GM23338 (cell line): Measurements from ENCODE around the gene B3GAT3. TPM values are rescaled to one million over a fixed set of nuclear protein-coding genes. Genes with fewer than 3 reads are reported as not detected.

Experiments used
- ATAC-seq: fragments of 200-7000 bp; cut with Tn5 transposase; 3 replicates; pipeline ENCODE4 v1.9.1; 2020
- DNase-seq: peaks from one replicate; pipeline ENCODE4 v3.0.0-alpha.2; 2015; ENCODE audit warnings: low spot score
- H2AFZ ChIP-seq: fragments of 200-600 bp; sonication (generic); 2 replicates; pipeline ENCODE4 v1.8.0; 2016; ENCODE audit warnings: antibody characterized with exemption, mild to moderate bottlenecking, moderate library complexity
- H3F3A ChIP-seq: fragments of 200-600 bp; sonication (generic); replicated peaks from 2 replicates; pipeline ENCODE4 v1.8.0; 2017; ENCODE audit warnings: antibody characterized with exemption, mixed run types, low read depth
- H3K27ac ChIP-seq: fragments of 200-600 bp; sonication (generic); 2 replicates; pipeline ENCODE4 v1.6.1; 2016; ENCODE audit warnings: low read depth
- H3K27me3 ChIP-seq: fragments of 200-600 bp; sonication (generic); 2 replicates; pipeline ENCODE4 v1.8.0; 2016; ENCODE audit warnings: mild to moderate bottlenecking, mixed run types, moderate library complexity; ENCODE audit not compliant: insufficient read depth
- H3K36me3 ChIP-seq: fragments of 200-600 bp; sonication (generic); 2 replicates; pipeline ENCODE4 v1.8.0; 2016; ENCODE audit warnings: mild to moderate bottlenecking; ENCODE audit not compliant: insufficient read depth
- H3K4me1 ChIP-seq: fragments of 200-600 bp; sonication (generic); 2 replicates; pipeline ENCODE4 v1.8.0; 2016; ENCODE audit warnings: mild to moderate bottlenecking, moderate library complexity; ENCODE audit not compliant: insufficient read depth
- H3K4me2 ChIP-seq: fragments of 200-600 bp; sonication (generic); 2 replicates; pipeline ENCODE4 v1.7.1; 2017; ENCODE audit warnings: mixed run types
- H3K4me3 ChIP-seq: fragments of 200-600 bp; sonication (generic); 2 replicates; pipeline ENCODE4 v1.6.1; 2016; ENCODE audit warnings: mixed run types
- H3K79me2 ChIP-seq: fragments of 200-600 bp; sonication (generic); replicated peaks from 2 replicates; pipeline ENCODE4 v1.8.0; 2017; ENCODE audit warnings: mild to moderate bottlenecking; ENCODE audit not compliant: insufficient read depth
- H3K9me2 ChIP-seq: fragments of 200-600 bp; sonication (generic); 2 replicates; pipeline ENCODE4 v1.8.0; 2017; ENCODE audit not compliant: insufficient read depth
- H4K20me1 ChIP-seq: fragments of 200-600 bp; sonication (generic); replicated peaks from 2 replicates; pipeline ENCODE4 v1.8.0; 2017; ENCODE audit warnings: mild to moderate bottlenecking; ENCODE audit not compliant: insufficient read depth
- H3K27ac Mint-ChIP-seq: 2 replicates; pipeline ENCODE4 v1.8.0; 2020; ENCODE audit warnings: inconsistent platforms, mild to moderate bottlenecking, moderate library complexity, mixed read lengths
- H3K27me3 Mint-ChIP-seq: 3 replicates; pipeline ENCODE4 v1.8.0; 2022; ENCODE audit warnings: low read depth, mild to moderate bottlenecking, moderate library complexity, mixed read lengths, inconsistent platforms; ENCODE audit not compliant: insufficient read depth, poor library complexity
- H3K36me3 Mint-ChIP-seq: 3 replicates; pipeline ENCODE4 v1.8.0; 2021; ENCODE audit warnings: low read depth, mild to moderate bottlenecking, inconsistent platforms, moderate library complexity, mixed read lengths
- H3K4me1 Mint-ChIP-seq: 3 replicates; pipeline ENCODE4 v1.8.0; 2020; ENCODE audit warnings: mild to moderate bottlenecking, inconsistent platforms, mixed read lengths
- H3K4me3 Mint-ChIP-seq: 3 replicates; pipeline ENCODE4 v1.8.0; 2021; ENCODE audit warnings: moderate library complexity, mild to moderate bottlenecking, inconsistent platforms, mixed read lengths
- H3K9me3 Mint-ChIP-seq: 3 replicates; pipeline ENCODE4 v1.8.0; 2020; ENCODE audit warnings: moderate library complexity, mild to moderate bottlenecking, inconsistent platforms, mixed read lengths
- CREB1 ChIP-seq: fragments of 250-450 bp; sonication (Bioruptor Pico); IDR thresholded peaks from 2 replicates; pipeline ENCODE4 v1.5.0; 2020; ENCODE audit warnings: low read depth, mild to moderate bottlenecking, moderate library complexity
- ETS1 ChIP-seq: IDR thresholded peaks from 2 replicates; pipeline ENCODE4 v1.6.1; 2016; ENCODE audit warnings: antibody characterized with exemption
- EZH2 ChIP-seq: fragments of 200-600 bp; sonication (generic); IDR thresholded peaks from one replicate; pipeline ENCODE4 v1.8.0; 2017; ENCODE audit warnings: antibody characterized with exemption, mild to moderate bottlenecking, low read depth; ENCODE audit not compliant: unreplicated experiment
- EZH2phosphoT487 ChIP-seq: fragments of 200-600 bp; sonication (generic); IDR thresholded peaks from one replicate; pipeline ENCODE4 v1.8.1; 2018; ENCODE audit warnings: antibody characterized with exemption; ENCODE audit not compliant: unreplicated experiment
- JUNB ChIP-seq: IDR thresholded peaks from one replicate; pipeline ENCODE4 v1.6.1; 2016; ENCODE audit warnings: antibody characterized with exemption; ENCODE audit not compliant: unreplicated experiment
- NANOG ChIP-seq: IDR thresholded peaks from 2 replicates; pipeline ENCODE4 v1.6.1; 2016; ENCODE audit warnings: antibody characterized with exemption, borderline replicate concordance
- POLR2AphosphoS5 ChIP-seq: IDR thresholded peaks from 2 replicates; pipeline ENCODE4 v1.6.1; 2016; ENCODE audit warnings: antibody characterized with exemption, low read depth
- STAT1 ChIP-seq: IDR thresholded peaks from one replicate; pipeline ENCODE4 v1.6.1; 2016; ENCODE audit warnings: antibody characterized with exemption; ENCODE audit not compliant: unreplicated experiment
- ZNF114 ChIP-seq: fragments of 250-450 bp; sonication (Bioruptor Pico); IDR thresholded peaks from 2 replicates; pipeline ENCODE4 v1.5.0; 2020; ENCODE audit warnings: mild to moderate bottlenecking, moderate library complexity
- ZNF331 ChIP-seq: fragments of 250-450 bp; sonication (Bioruptor Pico); IDR thresholded peaks from 2 replicates; pipeline ENCODE4 v1.5.0; 2020; ENCODE audit warnings: low read depth, mild to moderate bottlenecking, moderate library complexity
- ZNF462 ChIP-seq: fragments of 250-450 bp; sonication (Bioruptor Pico); IDR thresholded peaks from 2 replicates; pipeline ENCODE4 v1.5.0; 2020; ENCODE audit warnings: mild to moderate bottlenecking, moderate library complexity
- polyA plus RNA-seq: library from polyadenylated mRNA; unstranded; fragments of >200 nt; fragmentation: Nextera tagmentation; extraction: Ambion mirVana; gene quantifications from 2 replicates; pipeline ENCODE4 v1.2.1, GENCODE V29; 2016
- total RNA-seq: library from RNA; depleted of rRNA; stranded (reverse); fragments of >200 nt; shearing (Covaris generic); gene quantifications from 2 replicates; pipeline ENCODE4 v1.2.3, GENCODE V29; 2014

Gene B3GAT3
- total and polyA plus RNA-seq, 2 experiments from 2014 or later, result 16.4 to 18.4 TPM

GRCh38 chr11:62610814-62611704, 10.7 kb downstream of the B3GAT3 start:
- H3K9me3 Mint-ChIP-seq, result peaks cover 4% of the 10 kb centered on the region; the same call in 2 of the 3 replicates
- Histone ChIP-seq H3K9me2 (no peaks in the 10 kb centered on the region), H3K27me3 (peaks cover 11% of the 10 kb centered on the region; the same call in 1 of the 2 replicates), H3K4me1 (peaks cover 8% of the 10 kb centered on the region; the same call in 1 of the 2 replicates), H3K36me3 (no peaks in the 10 kb centered on the region), H3F3A (peaks cover 20% of the 10 kb centered on the region), H4K20me1 (no peaks in the 10 kb centered on the region), H2AFZ (peak overlapping the region; percentile 98; the same call in 1 of the 2 replicates), H3K4me2 (peak overlapping the region; percentile 96), H3K4me3 (peak overlapping the region; percentile 83), H3K27ac (no peak overlapping the region), H3K79me2 (no peaks in the 10 kb centered on the region)
- H3K36me3 Mint-ChIP-seq, result peaks cover 7% of the 10 kb centered on the region; the same call in 2 of the 3 replicates
- H3K27ac Mint-ChIP-seq, result no peak overlapping the region
- DNase-seq (no peak), ATAC-seq (no peak)
- peak overlapping the region; percentile 85 for H3K4me3 Mint-ChIP-seq
- TF ChIP-seq STAT1, result no peak
- peaks cover 25% of the 10 kb centered on the region for H3K27me3 Mint-ChIP-seq
- peaks cover 49% of the 10 kb centered on the region for H3K4me1 Mint-ChIP-seq

- ATAC-seq (no peak), DNase-seq (no peak)
- H3K36me3 ChIP-seq, result no peaks in the 10 kb centered on the region
- Mint-ChIP-seq H3K27me3 (peaks cover 26% of the 10 kb centered on the region), H3K9me3 (peaks cover 4% of the 10 kb centered on the region; the same call in 2 of the 3 replicates), H3K36me3 (peaks cover 7% of the 10 kb centered on the region; the same call in 1 of the 3 replicates), H3K27ac (no peak overlapping the region), H3K4me1 (peaks cover 49% of the 10 kb centered on the region), H3K4me3 (peak overlapping the region; percentile 23; the same call in 1 of the 3 replicates)
- H2AFZ ChIP-seq, result no peak overlapping the region
- no peaks in the 10 kb centered on the region for H3K79me2 ChIP-seq
- H4K20me1 ChIP-seq, result no peaks in the 10 kb centered on the region
- H3K27me3 ChIP-seq, result peaks cover 11% of the 10 kb centered on the region; the same call in 1 of the 2 replicates
- H3K4me2 ChIP-seq, result no peak overlapping the region
- H3K4me1 ChIP-seq, result peaks cover 8% of the 10 kb centered on the region; the same call in 1 of the 2 replicates
- peaks cover 20% of the 10 kb centered on the region for H3F3A ChIP-seq
- no peak overlapping the region for H3K27ac ChIP-seq
- H3K9me2 ChIP-seq, result no peaks in the 10 kb centered on the region
- H3K4me3 ChIP-seq, result no peak overlapping the region
- TF ChIP-seq ETS1 (no peak), POLR2AphosphoS5 (no peak), ZNF462 (CRISPR knock-in tag) (no peak), EZH2 (no peak), STAT1 (no peak), ZNF114 (CRISPR knock-in tag) (no peak), EZH2phosphoT487 (no peak), ZNF331 (CRISPR knock-in tag) (no peak), JUNB (no peak), NANOG (no peak), CREB1 (no peak)
Observed at GRCh38 chr11:62610403-62610802, 11.4 kb downstream of the B3GAT3 start.
